GDM1 (cell line): ENCODE data around the gene TTBK1.
"Not testable (repeated sequence)": the region's sequence is repeated elsewhere in the genome, so short reads cannot be mapped to it uniquely, and the experiment has no call there.

ENCODE experiments used
- DNase-seq: peaks from one replicate; lab custom pipeline; 2025; lab: John Stamatoyannopoulos, UW

TTBK1 gene

DNA sequence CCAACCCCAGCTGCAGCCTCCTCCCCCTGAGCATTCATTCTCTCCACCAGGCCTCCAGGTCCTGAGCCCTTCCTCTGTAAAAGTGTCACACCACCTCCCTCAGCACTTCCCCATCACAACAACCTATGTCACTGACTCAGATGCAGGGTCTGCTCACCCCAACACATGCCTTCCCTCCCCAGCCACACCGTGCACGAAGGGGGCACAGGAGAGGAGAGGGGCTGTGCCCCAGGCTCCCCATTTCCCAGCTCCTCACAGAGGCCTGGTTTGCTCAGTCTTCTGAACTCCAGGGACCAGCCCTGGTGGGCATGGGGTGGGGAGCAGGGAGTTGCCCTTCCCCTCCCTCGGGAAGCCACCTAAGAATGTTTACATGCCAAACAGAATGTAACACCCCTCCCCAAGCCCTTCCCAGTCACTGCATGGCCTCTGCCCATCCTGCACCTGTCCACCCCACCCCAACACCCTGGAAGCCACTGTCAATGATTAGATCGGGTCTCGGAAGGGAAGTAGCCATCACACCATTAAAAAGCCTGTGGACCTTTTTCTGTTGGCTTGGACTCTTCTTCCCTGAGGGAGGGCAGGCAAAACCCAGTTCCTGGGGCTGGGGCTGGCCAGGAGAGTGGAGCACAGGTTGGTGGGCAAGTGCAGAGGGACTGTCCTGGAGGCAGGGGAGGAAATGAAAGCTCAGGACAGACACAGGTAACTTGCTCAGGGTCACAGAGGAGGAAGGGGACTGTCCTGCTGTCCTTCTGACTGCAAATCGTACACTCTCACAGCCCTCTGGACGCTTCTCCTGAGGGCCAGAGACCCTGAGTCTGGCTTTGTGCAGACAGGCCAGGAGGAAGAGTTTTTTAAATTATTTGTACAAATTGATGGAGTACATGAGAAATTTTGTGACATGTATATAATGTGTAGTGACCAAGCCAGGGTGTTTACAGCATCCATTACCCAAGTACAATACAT, 44.7 kb downstream of the TTBK1 start:
- DNase-seq, result no peak

DNA sequence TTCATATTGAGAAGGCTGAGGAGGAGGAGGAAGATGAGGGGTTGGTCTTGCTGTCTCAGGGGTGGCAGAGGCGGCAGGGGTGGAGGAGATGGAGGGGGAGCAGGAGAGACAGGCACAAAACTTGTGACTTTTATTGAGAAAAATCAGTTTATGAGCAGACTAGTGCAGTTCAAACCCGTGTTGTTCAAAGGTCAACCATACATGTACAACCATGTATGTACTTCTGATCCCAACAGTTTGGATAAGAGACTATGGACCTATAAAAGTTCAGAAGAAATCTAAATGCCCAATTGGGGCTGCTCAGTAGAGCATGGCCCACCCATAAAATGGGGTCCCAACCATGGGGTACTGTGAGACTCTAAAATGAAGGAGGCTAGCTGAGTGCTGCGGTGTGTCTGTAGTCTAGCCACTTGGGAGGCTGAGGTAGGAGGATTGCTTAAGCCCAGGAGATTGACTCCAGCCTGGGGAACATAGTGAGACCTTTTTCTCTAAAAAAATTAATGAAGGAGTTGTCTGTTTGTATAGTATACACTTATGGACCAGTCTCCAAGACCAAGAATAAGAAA, 47.1 kb downstream of the TTBK1 start:
- no peak for DNase-seq

DNA sequence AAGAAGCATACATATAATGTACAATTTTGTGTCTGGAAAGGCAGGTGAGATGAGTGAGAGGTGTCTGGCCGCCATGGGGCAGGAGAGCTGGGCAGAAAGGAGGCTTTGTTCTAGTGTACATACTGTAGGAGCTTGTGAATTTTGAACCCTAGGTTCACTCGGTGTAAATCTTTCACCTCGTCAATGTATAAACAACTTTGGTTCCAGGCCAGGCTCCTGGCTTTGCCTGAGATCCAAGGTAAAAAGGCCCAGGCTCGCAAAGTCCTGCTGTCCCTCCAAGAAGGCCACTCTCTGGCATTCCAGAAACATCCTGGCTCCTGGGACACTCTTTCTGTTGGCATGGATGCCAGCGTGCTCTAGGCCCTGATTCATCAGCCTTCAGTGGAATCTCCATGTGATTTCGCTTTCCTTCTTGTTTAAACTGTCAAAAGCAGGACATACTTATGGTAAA, 47.6 kb downstream of the TTBK1 start:
- DNase-seq, result no peak

DNA sequence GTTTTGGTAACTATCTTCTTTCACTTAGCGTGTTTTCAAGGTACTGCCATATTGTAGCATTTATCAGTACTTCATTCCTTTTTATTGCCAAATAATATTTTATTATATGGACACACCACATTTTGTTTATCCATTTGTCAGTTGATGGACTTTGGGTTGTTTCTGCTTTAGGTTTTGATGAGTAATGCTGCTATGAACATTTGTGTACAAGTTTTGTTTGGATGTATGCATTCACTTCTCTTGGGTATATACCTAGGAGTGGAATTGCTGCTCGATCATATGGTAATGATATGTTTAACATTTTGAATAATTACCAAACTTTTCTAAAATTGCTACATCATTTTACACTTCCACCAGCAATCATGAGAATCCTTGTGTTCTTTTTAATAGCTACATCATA, 48.4 kb downstream of the TTBK1 start:
- DNase-seq, result no peak

DNA sequence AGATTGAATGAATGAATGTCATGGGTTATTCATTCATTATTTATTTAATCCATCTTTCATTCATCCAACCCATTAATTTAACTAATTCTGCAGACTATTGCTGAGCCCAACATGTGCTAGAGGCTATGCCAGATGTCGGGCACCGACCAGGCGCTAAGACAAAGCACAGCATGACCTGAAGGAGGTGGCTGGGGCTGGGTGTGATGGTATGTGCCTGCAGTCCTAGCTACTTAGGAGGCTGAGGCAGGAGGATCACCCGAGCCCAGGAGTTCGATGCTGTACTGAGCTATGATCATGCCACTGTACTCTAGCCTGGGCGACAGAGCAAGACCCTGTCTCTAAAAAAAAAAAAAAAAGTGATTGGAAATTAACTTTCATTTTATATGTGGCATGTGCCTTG, 49.1 kb downstream of the TTBK1 start:
- DNase-seq, result no peak

DNA sequence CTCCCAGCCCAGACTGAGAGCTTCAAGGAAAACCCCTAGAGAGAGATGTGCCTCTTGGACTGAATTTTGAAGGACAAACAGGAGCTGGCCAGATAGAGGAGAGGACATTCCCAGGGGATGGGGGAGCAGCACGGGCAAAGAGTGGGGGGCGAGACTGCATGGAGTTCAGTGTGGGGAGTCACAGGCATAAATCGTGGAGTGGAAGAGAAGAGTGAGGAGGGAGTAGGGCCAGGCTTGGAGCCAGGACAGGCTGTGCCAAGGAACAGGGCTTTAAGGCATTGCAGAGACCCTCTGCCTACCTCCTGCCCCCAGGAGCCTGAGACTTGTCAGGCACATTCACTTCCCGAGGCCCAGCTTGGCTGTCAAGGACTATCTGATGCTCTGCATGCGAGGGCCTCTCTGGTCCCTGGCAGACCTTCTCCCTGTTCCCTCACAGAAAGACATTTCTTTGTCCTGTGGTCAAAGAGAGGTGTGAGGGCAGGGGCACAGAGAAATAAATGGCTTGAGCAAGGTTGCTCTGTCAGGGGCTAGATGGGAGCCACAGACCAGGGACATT, 49.6 kb downstream of the TTBK1 start:
- DNase-seq, result no peak

DNA sequence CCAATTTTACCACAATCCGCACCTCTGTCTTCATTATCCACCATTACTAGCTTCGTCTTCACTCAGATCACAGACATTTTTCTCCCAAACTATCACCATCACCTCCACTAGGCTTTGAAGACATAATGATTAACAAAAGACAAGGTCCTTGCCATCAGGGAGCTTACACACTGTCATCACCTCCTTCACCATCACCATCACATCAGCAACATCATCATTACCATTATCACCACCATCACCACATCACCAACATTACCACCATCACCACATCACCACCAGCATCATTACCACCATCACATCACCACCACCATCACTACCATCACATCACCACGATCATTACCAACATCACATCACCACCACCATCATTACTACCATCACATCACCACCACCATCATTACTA, 50.4 kb downstream of the TTBK1 start:
- no peak for DNase-seq

DNA sequence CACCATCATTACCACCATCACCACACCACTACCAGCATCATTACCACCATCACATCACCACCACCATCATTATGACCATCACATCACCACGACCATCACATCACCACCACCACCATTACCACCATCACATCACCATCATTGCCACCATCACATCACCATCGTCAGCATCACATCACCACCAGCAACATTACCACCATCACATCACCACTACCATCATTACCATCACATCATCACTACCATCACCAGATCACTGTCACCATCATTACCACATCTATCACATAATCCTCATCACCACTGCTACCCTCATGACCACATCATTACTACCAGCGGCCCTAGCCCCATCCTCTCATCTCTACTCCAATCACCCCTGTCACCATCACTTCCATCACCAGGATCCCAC, 51.3 kb downstream of the TTBK1 start:
- no peak for DNase-seq

DNA sequence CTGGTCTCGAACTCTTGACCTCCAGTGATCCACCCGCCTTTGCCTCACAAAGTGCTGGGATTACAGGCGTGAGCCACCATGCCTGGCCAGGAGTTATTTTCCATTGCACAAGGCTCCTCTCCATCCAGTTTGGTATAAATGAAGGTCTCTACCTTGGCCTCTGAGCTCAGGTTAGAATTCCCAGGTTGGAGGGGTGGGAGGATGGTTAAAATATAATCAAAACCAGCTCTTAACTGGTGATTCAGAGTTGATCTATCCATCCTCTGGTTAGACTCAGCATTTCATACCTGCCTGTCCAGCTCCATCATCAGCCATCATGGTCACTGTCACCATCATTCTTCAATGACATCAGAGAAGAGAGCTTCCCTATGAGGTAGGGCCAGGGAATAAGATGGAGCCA, 52.2 kb downstream of the TTBK1 start:
- no peak for DNase-seq

DNA sequence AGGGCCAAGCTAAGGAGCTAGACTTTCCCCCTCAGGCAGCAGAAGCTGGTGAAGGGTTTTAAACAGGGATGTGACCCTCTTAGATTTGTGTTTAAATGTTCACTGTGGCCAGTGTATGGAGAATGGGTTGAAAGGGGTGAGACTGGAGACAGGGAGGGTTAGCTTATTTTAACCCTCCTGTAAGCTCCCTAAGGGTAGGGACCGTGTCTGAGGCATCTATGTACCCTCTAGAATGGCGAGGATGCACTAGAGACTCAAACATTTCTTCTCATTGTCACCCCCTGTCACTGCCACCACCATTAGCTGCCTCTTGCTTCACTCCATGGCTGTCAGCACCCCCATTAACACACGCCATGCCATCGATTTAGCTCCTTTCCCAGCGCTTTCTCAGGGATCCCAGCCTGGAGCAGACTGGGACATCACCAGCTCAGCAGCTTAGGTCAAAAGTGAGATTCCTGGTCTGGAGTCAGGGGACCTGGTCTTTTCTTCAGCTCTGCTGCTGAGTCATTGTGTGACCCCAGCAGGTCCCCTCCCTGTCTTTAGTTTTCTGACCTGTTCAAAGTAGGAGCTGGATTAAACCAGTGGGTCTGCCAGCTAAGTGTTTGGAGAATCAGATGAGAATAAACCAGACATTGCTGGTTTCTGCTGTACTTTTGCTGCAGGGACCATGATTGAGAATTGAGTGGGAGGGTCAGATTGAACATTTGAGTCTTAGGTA, 53.7 kb downstream of the TTBK1 start:
- no peak for DNase-seq

DNA sequence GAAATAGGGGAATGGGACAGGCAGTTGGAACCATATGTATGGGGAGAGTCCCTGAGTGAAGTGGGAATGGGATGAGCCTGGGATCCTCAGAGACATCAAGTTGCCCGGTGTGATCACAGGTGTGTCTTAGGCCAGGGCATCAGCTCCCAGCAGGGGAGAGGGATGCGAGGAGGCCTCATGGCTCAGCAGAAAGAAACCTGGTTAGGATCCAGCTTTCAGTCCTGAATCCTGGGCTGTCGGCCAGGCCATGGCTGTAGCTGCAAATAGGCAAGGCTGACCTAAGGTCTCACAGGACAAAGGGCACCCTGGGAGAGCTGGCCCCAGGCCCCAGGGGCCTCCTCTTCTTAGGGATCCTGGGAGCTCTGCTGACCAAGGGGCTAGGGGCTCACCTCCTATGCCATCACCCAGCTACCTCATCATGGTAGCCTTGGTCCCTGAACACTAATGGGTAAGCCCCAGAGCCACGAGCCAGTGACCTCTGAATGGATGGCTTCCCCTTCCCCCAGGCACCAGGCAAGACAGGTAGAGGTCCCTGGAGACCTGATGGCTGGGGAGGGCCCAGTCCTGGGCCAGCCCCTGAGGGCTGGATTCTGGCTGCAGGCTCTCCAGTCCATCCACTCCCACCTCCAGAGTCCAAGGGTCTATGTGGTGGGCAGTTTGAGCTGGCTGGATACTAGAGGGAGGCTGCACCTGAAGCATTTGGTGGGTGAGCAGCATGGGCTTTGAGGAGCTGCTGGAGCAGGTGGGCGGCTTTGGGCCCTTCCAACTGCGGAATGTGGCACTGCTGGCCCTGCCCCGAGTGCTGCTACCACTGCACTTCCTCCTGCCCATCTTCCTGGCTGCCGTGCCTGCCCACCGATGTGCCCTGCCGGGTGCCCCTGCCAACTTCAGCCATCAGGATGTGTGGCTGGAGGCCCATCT, 54.6 kb downstream of the TTBK1 start, which contains the start of gene SLC22A7:
Gene SLC22A7, plus strand, starts transcription at position 617 of the 921 bp plus-strand sequence. Its CDS starts 99 bp downstream, at position 716.
- no peak for DNase-seq

DNA sequence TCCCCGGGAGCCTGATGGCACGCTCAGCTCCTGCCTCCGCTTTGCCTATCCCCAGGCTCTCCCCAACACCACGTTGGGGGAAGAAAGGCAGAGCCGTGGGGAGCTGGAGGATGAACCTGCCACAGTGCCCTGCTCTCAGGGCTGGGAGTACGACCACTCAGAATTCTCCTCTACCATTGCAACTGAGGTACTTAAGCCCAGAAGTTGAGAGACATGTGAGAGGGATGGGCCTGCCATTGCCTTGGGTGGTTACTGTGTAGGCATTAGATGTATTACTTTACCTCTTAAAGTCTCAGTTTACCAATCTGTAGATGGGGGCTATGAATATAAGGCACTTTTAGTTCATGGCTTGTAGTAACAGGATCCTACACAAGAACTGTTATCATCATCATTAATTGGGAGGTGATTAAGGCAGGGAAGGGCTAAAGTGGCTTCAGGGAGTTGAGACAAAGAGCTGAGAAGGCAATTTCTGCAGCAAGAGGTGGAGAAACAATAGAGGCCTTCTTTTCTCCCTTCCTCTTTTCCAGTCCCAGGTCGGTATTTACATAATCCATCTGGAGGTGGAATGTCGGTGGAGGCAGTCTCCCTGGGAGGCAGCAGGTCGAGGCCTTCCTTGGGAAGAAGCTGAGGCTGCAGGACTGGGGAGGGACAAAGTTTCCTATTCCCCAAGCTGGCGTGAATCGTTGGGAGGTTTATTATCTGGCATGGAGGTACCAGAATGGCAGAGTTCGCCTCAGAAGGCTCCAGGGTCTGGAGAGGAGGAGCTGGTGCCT, 55.5 kb downstream of the TTBK1 start:
- DNase-seq, result no peak

DNA sequence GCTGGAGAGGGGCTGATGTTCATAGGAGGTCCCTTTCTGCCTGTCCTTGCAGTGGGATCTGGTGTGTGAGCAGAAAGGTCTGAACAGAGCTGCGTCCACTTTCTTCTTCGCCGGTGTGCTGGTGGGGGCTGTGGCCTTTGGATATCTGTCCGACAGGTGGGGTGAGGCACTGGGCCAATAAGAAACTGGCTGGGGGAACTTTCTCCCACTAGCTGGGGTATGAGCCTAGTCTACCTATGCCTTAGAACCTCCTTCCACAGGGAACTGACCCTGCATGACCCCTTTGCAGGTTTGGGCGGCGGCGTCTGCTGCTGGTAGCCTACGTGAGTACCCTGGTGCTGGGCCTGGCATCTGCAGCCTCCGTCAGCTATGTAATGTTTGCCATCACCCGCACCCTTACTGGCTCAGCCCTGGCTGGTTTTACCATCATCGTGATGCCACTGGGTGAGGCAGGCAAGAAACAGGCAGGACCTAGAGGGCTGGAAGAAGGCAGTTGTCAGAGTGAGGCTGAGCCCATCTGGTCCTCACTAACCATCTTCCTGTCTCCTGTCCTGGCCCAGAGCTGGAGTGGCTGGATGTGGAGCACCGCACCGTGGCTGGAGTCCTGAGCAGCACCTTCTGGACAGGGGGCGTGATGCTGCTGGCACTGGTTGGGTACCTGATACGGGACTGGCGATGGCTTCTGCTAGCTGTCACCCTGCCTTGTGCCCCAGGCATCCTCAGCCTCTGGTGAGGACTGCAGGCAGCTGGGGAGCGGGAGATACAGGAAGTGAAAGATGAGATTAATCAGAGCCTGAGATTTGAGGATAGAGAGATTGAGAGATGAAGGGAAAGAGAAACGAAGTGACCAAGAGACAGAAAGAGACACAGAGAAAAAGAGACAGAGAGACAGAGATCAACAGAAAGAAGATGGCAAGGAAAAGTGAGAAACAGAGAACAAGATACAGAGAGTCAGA, 56.3 kb downstream of the TTBK1 start:
- no peak for DNase-seq

DNA sequence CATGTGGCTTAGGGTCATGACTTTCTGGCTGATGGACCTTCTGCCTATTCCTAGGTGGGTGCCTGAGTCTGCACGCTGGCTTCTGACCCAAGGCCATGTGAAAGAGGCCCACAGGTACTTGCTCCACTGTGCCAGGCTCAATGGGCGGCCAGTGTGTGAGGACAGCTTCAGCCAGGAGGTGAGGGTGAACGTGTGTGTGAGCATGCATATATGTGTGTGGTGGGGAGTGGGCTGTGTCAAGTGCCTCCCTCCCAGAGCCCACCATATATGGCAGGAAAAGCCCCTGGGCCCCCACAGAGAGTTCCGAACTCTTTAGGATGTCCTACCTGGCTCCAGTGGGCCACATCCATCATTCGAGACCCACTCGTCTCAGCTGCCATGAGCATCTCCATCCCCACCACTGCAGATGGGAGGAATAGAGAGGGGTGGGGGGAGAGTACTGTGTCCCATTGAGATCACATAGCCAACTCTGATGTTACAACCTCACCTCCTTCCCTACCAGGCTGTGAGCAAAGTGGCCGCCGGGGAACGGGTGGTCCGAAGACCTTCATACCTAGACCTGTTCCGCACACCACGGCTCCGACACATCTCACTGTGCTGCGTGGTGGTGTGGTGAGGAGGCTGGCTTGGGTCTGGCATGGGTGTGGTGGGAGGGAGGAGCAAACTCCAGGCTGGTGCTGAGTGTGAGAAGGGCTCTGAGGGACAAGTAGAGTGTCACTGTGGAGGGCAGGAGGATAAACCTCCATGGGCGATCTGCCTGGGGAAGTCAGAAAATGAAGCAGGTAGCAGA, 58.0 kb downstream of the TTBK1 start:
- no peak for DNase-seq

DNA sequence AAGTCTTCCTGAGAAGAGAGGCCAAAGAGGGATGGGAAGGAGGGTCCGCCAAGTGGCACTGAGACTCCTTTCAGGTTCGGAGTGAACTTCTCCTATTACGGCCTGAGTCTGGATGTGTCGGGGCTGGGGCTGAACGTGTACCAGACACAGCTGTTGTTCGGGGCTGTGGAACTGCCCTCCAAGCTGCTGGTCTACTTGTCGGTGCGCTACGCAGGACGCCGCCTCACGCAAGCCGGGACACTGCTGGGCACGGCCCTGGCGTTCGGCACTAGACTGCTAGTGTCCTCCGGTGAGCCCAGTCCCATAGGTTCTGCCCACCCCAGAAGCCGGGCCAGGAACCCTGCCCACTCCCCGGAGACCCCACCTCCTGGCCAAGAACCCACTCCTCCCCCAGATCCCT, 58.8 kb downstream of the TTBK1 start:
- DNase-seq, result no peak

DNA sequence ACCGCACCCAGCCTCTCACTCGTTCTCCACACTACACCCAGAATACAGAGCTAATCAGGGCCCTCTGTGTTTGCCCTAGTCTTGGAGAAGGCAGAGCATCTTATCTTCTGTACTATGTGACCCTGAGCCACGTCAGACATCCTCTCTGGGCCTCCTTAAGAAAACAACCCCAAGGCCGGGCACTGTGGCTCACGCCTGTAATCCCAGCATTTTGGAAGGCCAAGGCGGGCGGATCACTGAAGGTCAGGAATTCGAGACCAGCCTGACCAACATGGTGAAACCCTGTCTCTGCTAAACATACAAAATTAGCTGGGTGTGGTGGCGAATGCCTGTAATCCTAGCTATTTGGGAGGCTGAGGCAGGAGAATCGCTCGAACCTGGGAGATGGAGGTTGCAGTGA, 59.7 kb downstream of the TTBK1 start:
- not testable (repeated sequence) for DNase-seq

DNA sequence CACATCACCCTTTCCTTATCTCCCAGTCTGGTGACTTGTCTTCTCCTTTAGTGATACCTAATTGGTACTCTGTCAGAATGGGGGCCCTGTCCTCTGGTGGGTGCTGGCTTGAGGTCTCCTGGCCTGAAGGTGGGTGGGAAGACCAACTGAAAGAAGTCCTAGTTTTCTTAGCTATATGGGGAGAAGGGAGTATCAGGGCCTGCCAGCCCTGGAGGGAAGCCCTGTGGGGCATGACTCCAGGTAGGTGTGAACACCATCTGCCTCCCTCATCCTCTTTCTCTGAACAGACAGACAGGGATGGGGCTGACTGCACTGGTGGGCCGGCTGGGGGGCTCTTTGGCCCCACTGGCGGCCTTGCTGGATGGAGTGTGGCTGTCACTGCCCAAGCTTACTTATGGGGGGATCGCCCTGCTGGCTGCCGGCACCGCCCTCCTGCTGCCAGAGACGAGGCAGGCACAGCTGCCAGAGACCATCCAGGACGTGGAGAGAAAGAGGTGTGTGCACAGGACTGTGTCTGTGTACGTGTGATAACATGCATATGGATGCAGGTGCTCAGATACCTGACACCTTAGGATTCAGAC, 60.6 kb downstream of the TTBK1 start:
- no peak for DNase-seq

DNA sequence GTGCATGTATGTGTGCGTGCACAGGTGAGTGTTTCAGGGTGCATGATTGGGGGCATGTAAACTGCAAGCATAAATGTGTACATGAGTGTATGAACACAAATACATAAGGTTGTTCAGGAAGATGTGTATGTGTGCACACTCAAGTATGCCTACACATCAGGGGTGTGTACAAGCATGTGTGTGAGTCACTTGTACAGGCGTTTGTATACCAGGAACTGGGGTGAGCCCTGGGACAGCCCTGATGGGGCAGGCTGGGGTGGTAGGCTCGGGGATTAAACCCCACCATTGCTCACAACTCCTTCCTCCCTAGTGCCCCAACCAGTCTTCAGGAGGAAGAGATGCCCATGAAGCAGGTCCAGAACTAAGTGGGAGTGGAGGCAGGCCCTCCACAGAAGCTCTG, 61.1 kb downstream of the TTBK1 start:
- DNase-seq, result no peak
